RWPE2 (cell line): Measurements from ENCODE around the gene JAG2.

Experiments
- ATAC-seq: fragments of 200-7000 bp; cut with Tn5 transposase; 3 replicates; pipeline ENCODE4 v1.9.1; 2021; ENCODE audit warnings: low read depth
- DNase-seq: peaks from one replicate; pipeline ENCODE4 v3.0.0-alpha.2; 2020; ENCODE audit warnings: low spot score
- H3K27ac ChIP-seq: fragments of 450-650 bp; 2 replicates; pipeline ENCODE4 v1.5.1; 2017; ENCODE audit warnings: mild to moderate bottlenecking; ENCODE audit not compliant: poor library complexity, severe bottlenecking
- H3K27me3 ChIP-seq: fragments of 250-450 bp; sonication (Bioruptor Pico); 2 replicates; pipeline ENCODE4 v1.5.1; 2021; ENCODE audit warnings: mild to moderate bottlenecking, moderate library complexity; ENCODE audit not compliant: insufficient read depth, poor library complexity, severe bottlenecking
- H3K36me3 ChIP-seq: fragments of 250-450 bp; sonication (Bioruptor Pico); 2 replicates; pipeline ENCODE4 v1.5.1; 2020; ENCODE audit warnings: low read depth, mild to moderate bottlenecking, moderate library complexity
- H3K4me1 ChIP-seq: fragments of 250-450 bp; sonication (Bioruptor Pico); 2 replicates; pipeline ENCODE4 v1.5.1; 2021; ENCODE audit warnings: mild to moderate bottlenecking, moderate library complexity; ENCODE audit not compliant: insufficient read depth, poor library complexity, severe bottlenecking
- H3K4me3 ChIP-seq: fragments of 250-450 bp; sonication (Bioruptor Pico); 2 replicates; pipeline ENCODE4 v1.5.1; 2021; ENCODE audit warnings: mild to moderate bottlenecking, moderate library complexity; ENCODE audit not compliant: severe bottlenecking
- H3K9me3 ChIP-seq: fragments of 250-450 bp; sonication (Bioruptor Pico); 2 replicates; pipeline ENCODE4 v1.5.1; 2021; ENCODE audit warnings: mild to moderate bottlenecking, moderate library complexity; ENCODE audit not compliant: severe bottlenecking
- CTCF ChIP-seq: fragments of 450-650 bp; IDR thresholded peaks from one replicate; pipeline ENCODE4 v1.5.1; 2017; ENCODE audit warnings: mild to moderate bottlenecking, moderate library complexity; ENCODE audit not compliant: poor library complexity, severe bottlenecking

JAG2 gene

GRCh38 chr14:105142651-105143450 lies 25.7 kb downstream of the JAG2 start:
- peak; percentile 77 for DNase-seq
- TF ChIP-seq CTCF = no peak
- peaks cover 40% of the 10 kb centered on the region for H3K36me3 ChIP-seq

GRCh38 chr14:105141486-105142281 lies 26.9 kb downstream of the JAG2 start:
- H3K4me3 ChIP-seq = no peak overlapping the region
- no peak for ATAC-seq
- H3K4me1 ChIP-seq = no peaks in the 10 kb centered on the region
- no peak overlapping the region for H3K27ac ChIP-seq
- no peaks in the 10 kb centered on the region for H3K27me3 ChIP-seq
- H3K36me3 ChIP-seq = peaks cover 33% of the 10 kb centered on the region
- no peak for TF ChIP-seq CTCF
- H3K9me3 ChIP-seq = peaks cover 4% of the 10 kb centered on the region
- peak; percentile 68 for DNase-seq

More at GRCh38 chr14:105142651-105143450, 25.7 kb downstream of the JAG2 start:
- no peak for ATAC-seq
- no peak overlapping the region for H3K27ac ChIP-seq
- no peaks in the 10 kb centered on the region for H3K4me1 ChIP-seq
- no peaks in the 10 kb centered on the region for H3K27me3 ChIP-seq
- peaks cover 4% of the 10 kb centered on the region for H3K9me3 ChIP-seq
- no peak overlapping the region for H3K4me3 ChIP-seq

GRCh38 chr14:105141026-105141425 lies 27.6 kb downstream of the JAG2 start:
- Histone ChIP-seq H3K27ac (no peak overlapping the region), H3K27me3 (no peaks in the 10 kb centered on the region), H3K9me3 (peaks cover 4% of the 10 kb centered on the region), H3K4me1 (no peaks in the 10 kb centered on the region), H3K4me3 (no peak overlapping the region), H3K36me3 (peaks cover 28% of the 10 kb centered on the region)
- ATAC-seq (no peak), DNase-seq (peak; percentile 47)
- TF ChIP-seq CTCF = no peak

GRCh38 chr14:105140581-105140980 lies 28.0 kb downstream of the JAG2 start:
- TF ChIP-seq CTCF = no peak
- H3K36me3 ChIP-seq = peaks cover 24% of the 10 kb centered on the region
- no peak overlapping the region for H3K27ac ChIP-seq
- peaks cover 4% of the 10 kb centered on the region for H3K9me3 ChIP-seq
- no peak for ATAC-seq
- no peaks in the 10 kb centered on the region for H3K4me1 ChIP-seq
- H3K4me3 ChIP-seq = no peak overlapping the region
- no peaks in the 10 kb centered on the region for H3K27me3 ChIP-seq
- DNase-seq = peak; percentile 38

- Histone ChIP-seq H3K36me3 (peaks cover 22% of the 10 kb centered on the region), H3K4me1 (no peaks in the 10 kb centered on the region), H3K27ac (no peak overlapping the region), H3K4me3 (no peak overlapping the region), H3K27me3 (no peaks in the 10 kb centered on the region), H3K9me3 (peaks cover 4% of the 10 kb centered on the region)
- DNase-seq (peak; percentile 54), ATAC-seq (no peak)
- no peak for TF ChIP-seq CTCF
These were observed 28.7 kb downstream of the JAG2 start for GRCh38 chr14:105139831-105140239.
